Measurements from ENCODE around the gene SNRNP27.
"Not testable (repeated sequence)": the region's sequence is repeated elsewhere in the genome, so short reads cannot be mapped to it uniquely, and the experiment has no call there.

Gene SNRNP27

GRCh38 chr2:69893684-69894551 is at the start of gene SNRNP27:
Gene SNRNP27, plus strand, starts transcription at chr2:69893956. Its CDS starts 29 bp downstream, at chr2:69893985.
- DNase-seq (ENCODE audit: low spot score) = peak; percentile 69

- no peak for DNase-seq (ENCODE audit: low spot score)
Measured at GRCh38 chr2:69843993-69844392, 49.8 kb upstream of the SNRNP27 start.

- DNase-seq (ENCODE audit: low spot score) = no peak
Measured at GRCh38 chr2:69844560-69844959, 49.2 kb upstream of the SNRNP27 start.

- no peak for DNase-seq (ENCODE audit: low spot score)
Measured at GRCh38 chr2:69846182-69847067, 47.3 kb upstream of the SNRNP27 start.

GRCh38 chr2:69847068-69847828 is 46.5 kb upstream of the SNRNP27 start:
- no peak for DNase-seq (ENCODE audit: low spot score)

GRCh38 chr2:69848186-69848790 is 45.5 kb upstream of the SNRNP27 start:
- no peak for DNase-seq (ENCODE audit: low spot score)

- DNase-seq (ENCODE audit: low spot score) = no peak
Measured at GRCh38 chr2:69858261-69858660, 35.5 kb upstream of the SNRNP27 start.

- no peak for DNase-seq (ENCODE audit: low spot score)
Measured at GRCh38 chr2:69863298-69863697, 30.5 kb upstream of the SNRNP27 start.

- DNase-seq (ENCODE audit: low spot score) = no peak
Measured at GRCh38 chr2:69888451-69888850, 5.3 kb upstream of the SNRNP27 start.

GRCh38 chr2:69889302-69889701 is 4.5 kb upstream of the SNRNP27 start:
- DNase-seq (ENCODE audit: low spot score) = no peak

GRCh38 chr2:69890881-69891280 is 2.9 kb upstream of the SNRNP27 start:
- DNase-seq (ENCODE audit: low spot score) = no peak

GRCh38 chr2:69892838-69893424 is 825 bp upstream of the SNRNP27 start:
- not testable (repeated sequence) for DNase-seq (ENCODE audit: low spot score)

GRCh38 chr2:69894737-69895136 is 981 bp downstream of the SNRNP27 start:
- not testable (repeated sequence) for DNase-seq (ENCODE audit: low spot score)

GRCh38 chr2:69902213-69902922 is 8.6 kb downstream of the SNRNP27 start:
- DNase-seq (ENCODE audit: low spot score) = no peak

- DNase-seq (ENCODE audit: low spot score) = no peak
Measured at GRCh38 chr2:69907216-69907615, 13.5 kb downstream of the SNRNP27 start.

GRCh38 chr2:69911985-69912563 is 18.3 kb downstream of the SNRNP27 start:
- DNase-seq (ENCODE audit: low spot score) = peak; percentile 20

- DNase-seq (ENCODE audit: low spot score) = peak; percentile 98
Measured at GRCh38 chr2:69914164-69914949, 20.6 kb downstream of the SNRNP27 start.

- peak; percentile 16 for DNase-seq (ENCODE audit: low spot score)
Measured at GRCh38 chr2:69914950-69915945, 21.5 kb downstream of the SNRNP27 start, which contains the start of gene MXD1. Gene MXD1, plus strand, starts transcription at chr2:69915109. Its CDS starts 222 bp downstream, at chr2:69915331.

Measured in hepatic stellate cell (primary cell).